B cell (primary cell): ENCODE data around the gene ZBTB46. TPM values are rescaled to one million over a fixed set of nuclear protein-coding genes. Genes with fewer than 3 reads are reported as not detected.

Source experiments
- ATAC-seq: fragments of 200-7000 bp; cut with Tn5 transposase; one replicate; pipeline ENCODE4 v1.10.0; 2021; ENCODE audit warnings: low read depth, mild to moderate bottlenecking, moderate number of reproducible peaks, moderate library complexity
- CTCF ChIA-PET: fragments of 350-600 bp; sonication (Branson Sonifier 250); formaldehyde crosslinking; loops from one replicate; lab custom pipeline; 2021; ENCODE audit warnings: antibody characterized with exemption, inconsistent platforms; lab: Charles Lee
- POLR2A ChIA-PET: fragments of 350-600 bp; sonication (Branson Sonifier 250); formaldehyde crosslinking; loops from one replicate; lab custom pipeline; 2021; ENCODE audit warnings: antibody characterized with exemption; lab: Charles Lee
- DNase-seq: peaks from one replicate; pipeline ENCODE4 v3.0.0; 2013
- H2AFZ ChIP-seq: 2 replicates; pipeline ENCODE4 v1.6.1; 2012; ENCODE audit warnings: mild to moderate bottlenecking, low read depth, low read length; ENCODE audit not compliant: insufficient read depth, poor library complexity, severe bottlenecking
- H3K27ac ChIP-seq, 2 donors: 1 replicate in 1 of 2; 2 replicates in 1 of 2; pipeline ENCODE4 v1.5.1; 2012 to 2013; ENCODE audit warnings: low read length in 2 of 2, mild to moderate bottlenecking in 2 of 2, moderate library complexity in 1 of 2
- H3K27me3 ChIP-seq, 4 experiments: fragments of 200-600 bp in 1 of 4; sonication (generic) in 1 of 4; replicated peaks in 1 of 4; 1 replicate in 2 of 4; 2 replicates in 2 of 4; pipeline versions ENCODE4 v1.6.1 to v1.7.0; 2013 to 2016; ENCODE audit warnings: low read length in 3 of 4, mild to moderate bottlenecking in 2 of 4, mixed read lengths in 1 of 4, moderate library complexity in 1 of 4; ENCODE audit not compliant: insufficient read depth in 4 of 4, control insufficient read depth in 3 of 4; ENCODE audit errors: control extremely low read depth in 1 of 4
- H3K36me3 ChIP-seq, 2 experiments: replicated peaks in 1 of 2; 1 replicate in 1 of 2; 2 replicates in 1 of 2; pipeline versions ENCODE4 v1.6.1 to v1.7.1; 2013; ENCODE audit warnings: low read length in 1 of 2; ENCODE audit not compliant: insufficient read depth in 2 of 2, control insufficient read depth in 1 of 2; ENCODE audit errors: control extremely low read depth in 1 of 2, extremely low read depth in 1 of 2
- H3K4me1 ChIP-seq, 2 donors: fragments of 200-600 bp in 1 of 2; sonication (generic) in 1 of 2; 1 replicate in 1 of 2; 2 replicates in 1 of 2; pipeline versions ENCODE4 v1.5.1 to v1.6.1; 2013 to 2017; ENCODE audit warnings: low read length in 2 of 2; ENCODE audit not compliant: control insufficient read depth in 2 of 2, insufficient read depth in 2 of 2
- H3K4me2 ChIP-seq: replicated peaks from 2 replicates; pipeline ENCODE3; 2012; ENCODE audit warnings: mild to moderate bottlenecking, low read depth, low read length; ENCODE audit not compliant: poor library complexity, severe bottlenecking
- H3K4me3 ChIP-seq, 5 experiments: fragments of 200-600 bp in 1 of 5; sonication (generic) in 1 of 5; 1 replicate in 3 of 5; 2 replicates in 2 of 5; pipeline versions ENCODE4 v1.5.1 to v1.7.0; 2011 to 2016; ENCODE audit warnings: low read length in 4 of 5, mild to moderate bottlenecking in 4 of 5, low read depth in 2 of 5, control low read depth in 1 of 5, moderate library complexity in 1 of 5; ENCODE audit not compliant: insufficient read depth in 1 of 5; ENCODE audit errors: control extremely low read depth in 1 of 5, extremely low read depth in 1 of 5
- H3K79me2 ChIP-seq: fragments of 200-600 bp; sonication (generic); one replicate; pipeline ENCODE4 v1.6.0; 2016; ENCODE audit warnings: low read length; ENCODE audit not compliant: control insufficient read depth, insufficient read depth
- H3K9ac ChIP-seq: fragments of 200-600 bp; sonication (generic); 2 replicates; pipeline ENCODE4 v1.6.1; 2017; ENCODE audit warnings: mild to moderate bottlenecking, low read length, moderate library complexity
- H3K9me3 ChIP-seq, 3 donors: one replicate each; pipeline versions ENCODE4 v1.6.1 to v1.7.1; 2013; ENCODE audit warnings: low read length in 2 of 3; ENCODE audit not compliant: control insufficient read depth in 2 of 3, insufficient read depth in 1 of 3; ENCODE audit errors: control extremely low read depth in 1 of 3
- H4K20me1 ChIP-seq: 2 replicates; pipeline ENCODE4 v1.6.0; 2012; ENCODE audit warnings: mild to moderate bottlenecking, low read length; ENCODE audit not compliant: insufficient read depth, control insufficient read depth, poor library complexity, severe bottlenecking
- H3K27ac Mint-ChIP-seq: one replicate; pipeline ENCODE4 v1.8.0; 2021; ENCODE audit warnings: mixed read lengths
- H3K27me3 Mint-ChIP-seq: one replicate; pipeline ENCODE4 v1.8.0; 2021; ENCODE audit warnings: mixed read lengths
- H3K4me1 Mint-ChIP-seq: one replicate; pipeline ENCODE4 v1.8.0; 2021; ENCODE audit warnings: mixed read lengths
- H3K4me3 Mint-ChIP-seq: one replicate; pipeline ENCODE4 v1.8.0; 2021; ENCODE audit warnings: mixed read lengths
- H3K9me3 Mint-ChIP-seq: one replicate; pipeline ENCODE4 v1.8.0; 2022; ENCODE audit warnings: mixed read lengths; ENCODE audit not compliant: insufficient read depth
- EZH2 ChIP-seq: IDR thresholded peaks from 2 replicates; pipeline ENCODE4 v1.6.1; 2012; ENCODE audit warnings: borderline replicate concordance, low read depth, mild to moderate bottlenecking, moderate library complexity, low read length; ENCODE audit not compliant: insufficient read depth, poor library complexity, severe bottlenecking
- WGBS: methylation state at CpG from one replicate; pipeline ENCODE4 v1.1.5; 2013; ENCODE audit warnings: missing lambda C conversion rate; ENCODE audit not compliant: insufficient coverage; 5-methylcytosine and 5-hydroxymethylcytosine counted together
- intact Hi-C: fragments of 100-400 bp; cut with micrococcal nuclease; formaldehyde crosslinking; loops from one replicate; pipeline ENCODE4 v1.10.0; 2022
- polyA plus RNA-seq: library from polyadenylated mRNA; depleted of rRNA; stranded (reverse); fragments of >200 nt; gene quantifications from 2 replicates; pipeline ENCODE4 v1.2.3, GENCODE V29; 2012
- total RNA-seq, 2 donors: library from RNA; stranded (reverse); fragments of 120-200 nt in 1 of 2; gene quantifications; 1 replicate in 1 of 2; 2 replicates in 1 of 2; pipeline versions ENCODE4 v1.2.3 to v1.2.4, GENCODE V29; 2013 to 2022
- TF ChIP-seq, protein P1 (sequence below): fragments of 200-600 bp; IDR thresholded peaks from one replicate; pipeline ENCODE4 v1.8.0; 2022; ENCODE audit warnings: antibody characterized with exemption, mild to moderate bottlenecking

The ZBTB46 gene
- total and polyA plus RNA-seq, 2 donors (not counting 1 experiment from before 2014, with no cell fraction given): 0.16 to 0.64 TPM

DNA sequence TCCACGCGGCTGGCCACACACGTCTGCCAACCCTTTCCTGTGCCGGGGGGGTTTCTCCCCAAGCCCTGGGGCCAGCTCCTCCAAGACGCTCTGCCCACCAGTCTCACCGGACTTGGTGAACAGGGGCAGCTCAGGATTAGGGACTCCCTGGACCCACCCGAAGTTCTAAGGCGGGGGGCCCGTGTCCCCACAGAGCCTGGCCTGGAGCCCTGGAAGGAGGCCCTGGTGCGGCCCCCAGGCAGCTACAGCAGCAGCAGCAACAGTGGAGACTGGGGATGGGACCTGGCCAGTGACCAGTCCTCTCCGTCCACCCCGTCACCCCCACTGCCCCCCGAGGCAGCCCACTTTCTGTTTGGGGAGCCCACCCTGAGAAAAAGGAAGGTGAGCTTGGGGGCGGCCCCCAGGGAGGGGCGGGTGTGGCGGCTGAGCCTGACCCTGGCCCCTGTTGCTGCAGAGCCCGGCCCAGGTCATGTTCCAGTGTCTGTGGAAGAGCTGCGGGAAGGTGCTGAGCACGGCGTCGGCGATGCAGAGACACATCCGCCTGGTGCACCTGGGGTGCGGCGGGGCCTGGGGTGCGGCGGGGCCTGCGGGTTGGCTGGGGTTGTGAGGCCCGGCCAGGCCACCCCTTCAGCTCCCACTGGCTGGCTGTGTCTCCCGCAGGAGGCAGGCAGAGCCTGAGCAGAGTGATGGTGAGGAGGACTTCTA lies 89.2 kb downstream of the ZBTB46 start:
- CTCF ChIA-PET: no interaction called here

GRCh38 chr20:63741354-63741675 lies 89.7 kb downstream of the ZBTB46 start:
- H3K36me3 ChIP-seq: peaks cover 0 to 4% of the 10 kb centered on the region in 2 experiments
- no peaks in the 10 kb centered on the region for H3K27me3 Mint-ChIP-seq
- intact Hi-C loops: no loop called here
- ATAC-seq (no peak), DNase-seq (no peak)
- H3K4me3 ChIP-seq: no peak overlapping the region
- H3K27ac Mint-ChIP-seq: no peak overlapping the region
- no peaks in the 10 kb centered on the region for H3K9me3 Mint-ChIP-seq
- H2AFZ ChIP-seq: no peak overlapping the region
- peak overlapping the region; percentile 95 for H3K4me2 ChIP-seq
- H3K27ac ChIP-seq: no peak overlapping the region
- no peaks in the 10 kb centered on the region for H3K79me2 ChIP-seq
- no peaks in the 10 kb centered on the region for H3K9me3 ChIP-seq
- no peak overlapping the region for H3K9ac ChIP-seq
- peak overlapping the region; percentile 49 for H3K4me3 Mint-ChIP-seq
- H4K20me1 ChIP-seq: peaks cover 17% of the 10 kb centered on the region
- WGBS: 100% methylated on average over 2 of the region's 6 CpGs
- H3K4me1 ChIP-seq: peaks cover 28 to 36% of the 10 kb centered on the region in 2 donors
- ChIA-PET POLR2A (interaction anchor here (0.9 kb wide), 2 partner anchors 39 to 116 kb away, joined by 3 read pairs; no protein-coding TSS in a partner anchor), CTCF (interaction anchor here (0.9 kb wide), 1 partner anchor 33 kb away, joined by 3 read pairs; the partner anchor contains the start of genes ARFRP1 and ZGPAT)
- TF ChIP-seq, protein P1, sequence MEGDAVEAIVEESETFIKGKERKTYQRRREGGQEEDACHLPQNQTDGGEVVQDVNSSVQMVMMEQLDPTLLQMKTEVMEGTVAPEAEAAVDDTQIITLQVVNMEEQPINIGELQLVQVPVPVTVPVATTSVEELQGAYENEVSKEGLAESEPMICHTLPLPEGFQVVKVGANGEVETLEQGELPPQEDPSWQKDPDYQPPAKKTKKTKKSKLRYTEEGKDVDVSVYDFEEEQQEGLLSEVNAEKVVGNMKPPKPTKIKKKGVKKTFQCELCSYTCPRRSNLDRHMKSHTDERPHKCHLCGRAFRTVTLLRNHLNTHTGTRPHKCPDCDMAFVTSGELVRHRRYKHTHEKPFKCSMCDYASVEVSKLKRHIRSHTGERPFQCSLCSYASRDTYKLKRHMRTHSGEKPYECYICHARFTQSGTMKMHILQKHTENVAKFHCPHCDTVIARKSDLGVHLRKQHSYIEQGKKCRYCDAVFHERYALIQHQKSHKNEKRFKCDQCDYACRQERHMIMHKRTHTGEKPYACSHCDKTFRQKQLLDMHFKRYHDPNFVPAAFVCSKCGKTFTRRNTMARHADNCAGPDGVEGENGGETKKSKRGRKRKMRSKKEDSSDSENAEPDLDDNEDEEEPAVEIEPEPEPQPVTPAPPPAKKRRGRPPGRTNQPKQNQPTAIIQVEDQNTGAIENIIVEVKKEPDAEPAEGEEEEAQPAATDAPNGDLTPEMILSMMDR: no peak
- TF ChIP-seq EZH2: no peak
- no peaks in the 10 kb centered on the region for H3K27me3 ChIP-seq
- H3K4me1 Mint-ChIP-seq: peaks cover 9% of the 10 kb centered on the region

More for the DNA sequence above, 89.2 kb downstream of the ZBTB46 start:
- Mint-ChIP-seq H3K4me3 (peak overlapping the region; percentile 49), H3K9me3 (no peaks in the 10 kb centered on the region), H3K4me1 (peaks cover 4% of the 10 kb centered on the region), H3K27me3 (no peaks in the 10 kb centered on the region), H3K27ac (no peak overlapping the region)
- Histone ChIP-seq H3K79me2 (no peaks in the 10 kb centered on the region), H2AFZ (no peak overlapping the region), H3K27me3 (no peaks in the 10 kb centered on the region), H3K9ac (no peak overlapping the region), H3K4me3 (no peak overlapping the region), H3K4me2 (no peak overlapping the region), H3K9me3 (no peaks in the 10 kb centered on the region), H4K20me1 (peaks cover 14% of the 10 kb centered on the region), H3K36me3 (peaks cover 0 to 4% of the 10 kb centered on the region in 2 experiments), H3K27ac (no peak overlapping the region), H3K4me1 (peaks cover 23 to 31% of the 10 kb centered on the region in 2 donors)
- TF ChIP-seq EZH2: no peak
- TF ChIP-seq, protein P1: no peak
- DNase-seq (no peak), ATAC-seq (no peak)
- WGBS: 96% methylated on average over 29 of the region's 30 CpGs
- intact Hi-C loops: no loop called here
- POLR2A ChIA-PET: interaction anchor here (0.9 kb wide), 1 partner anchor 39 kb away, joined by 3 read pairs; no protein-coding TSS in a partner anchor
